ENCODE measurements around the gene BTG1. TPM values are rescaled to one million over a fixed set of nuclear protein-coding genes. Genes with fewer than 3 reads are reported as not detected.

The BTG1 gene
- polyA plus RNA-seq, 3 donors: 189 to 242 (median 192) TPM

DNA sequence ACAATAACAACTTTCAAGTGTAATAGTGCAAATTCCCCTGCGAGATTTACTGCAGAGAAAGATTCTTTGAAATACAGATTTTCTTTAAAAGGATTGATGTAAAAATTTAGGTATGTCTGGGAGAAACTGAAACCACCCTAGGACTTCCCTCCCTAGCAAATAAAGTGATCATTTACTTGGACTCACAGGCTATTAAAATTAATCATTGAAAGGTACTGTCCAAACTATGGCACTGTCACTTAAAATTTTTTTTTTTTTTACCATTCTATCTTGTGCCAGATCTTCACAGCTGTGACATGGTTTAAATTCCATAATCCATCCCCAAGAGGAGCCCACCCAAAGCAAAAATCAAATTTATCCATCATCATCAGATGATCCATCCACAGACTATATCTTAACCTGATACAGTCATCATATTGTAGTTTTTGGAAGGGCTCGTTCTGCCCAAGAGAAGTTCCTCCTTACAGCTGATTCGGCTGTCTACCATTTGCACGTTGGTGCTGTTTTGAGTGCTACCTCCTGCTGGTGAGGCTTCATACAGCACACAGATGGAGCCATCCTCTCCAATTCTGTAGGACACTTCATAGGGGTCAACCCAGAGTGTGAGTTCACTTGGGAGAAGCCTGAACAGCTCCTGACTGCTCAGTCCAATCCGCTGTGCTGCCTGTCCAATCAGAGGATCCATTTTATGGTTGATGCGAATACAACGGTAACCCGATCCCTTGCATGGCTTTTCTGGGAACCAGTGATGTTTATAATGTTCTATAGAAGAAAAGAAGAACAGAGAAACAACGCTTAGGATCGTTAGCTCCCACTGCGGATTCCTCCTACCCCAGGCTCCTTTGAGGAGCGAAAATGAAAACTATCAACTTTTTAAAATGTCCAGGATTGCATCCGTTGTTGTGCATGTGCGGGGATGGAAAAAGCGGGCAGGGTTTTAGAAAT, 1.7 kb downstream of the BTG1 start:
- Histone ChIP-seq H3K4me1 (ENCODE audit: control insufficient read depth in 1 of 2, insufficient read depth in 2 of 2, low read length in 2 of 2) (peaks cover 23 to 64% of the 10 kb centered on the region in 2 donors), H3K27me3 (ENCODE audit: control insufficient read depth in 2 of 2, insufficient read depth in 2 of 2, low read length in 2 of 2) (no peaks in the 10 kb centered on the region), H3K9me3 (replicated peaks in 1 of 2; ENCODE audit: control insufficient read depth in 1 of 2, insufficient read depth in 1 of 2, low read length in 2 of 2) (no peaks in the 10 kb centered on the region), H3K4me2 (replicated peaks; ENCODE audit: extremely low read depth, low read length, poor library complexity, severe bottlenecking) (peak overlapping the region; percentile 79), H3K27ac (ENCODE audit: low read depth in 1 of 2, low read length in 2 of 2) (peak overlapping the region; percentile 82 to 92), H3K4me3 (replicated peaks in 1 of 3; ENCODE audit: low read depth in 2 of 3, low read length in 3 of 3) (peak overlapping the region; percentile 92 to 99 (median 92)), H4K20me1 (ENCODE audit: insufficient read depth, low read length) (peaks cover 66% of the 10 kb centered on the region), H3K36me3 (replicated peaks in 1 of 2; ENCODE audit: control insufficient read depth in 1 of 2, insufficient read depth in 2 of 2, low read length in 2 of 2) (peaks cover 27 to 55% of the 10 kb centered on the region in 2 donors), H2AFZ (ENCODE audit: insufficient read depth, low read depth, low read length, poor library complexity, severe bottlenecking) (no peak overlapping the region), H3K79me2 (ENCODE audit: insufficient read depth, low read length) (peaks cover 97% of the 10 kb centered on the region), H3K9ac (ENCODE audit: insufficient read depth, low read length, poor library complexity, severe bottlenecking) (peak overlapping the region; percentile 98)
- Mint-ChIP-seq H3K4me3 (peak overlapping the region; percentile 98 to 99), H3K27ac (peak overlapping the region; percentile 94 to 99 (median 96)), H3K9me3 (peaks cover 0 to 3% (median 0%) of the 10 kb centered on the region in 7 donors), H3K36me3 (peaks cover 53 to 58% of the 10 kb centered on the region in 2 donors), H3K4me1 (peaks cover 25% of the 10 kb centered on the region), H3K27me3 (ENCODE audit: low read depth in 3 of 3) (peaks cover 0 to 4% (median 2%) of the 10 kb centered on the region in 3 donors)
- TF ChIP-seq, protein P1, sequence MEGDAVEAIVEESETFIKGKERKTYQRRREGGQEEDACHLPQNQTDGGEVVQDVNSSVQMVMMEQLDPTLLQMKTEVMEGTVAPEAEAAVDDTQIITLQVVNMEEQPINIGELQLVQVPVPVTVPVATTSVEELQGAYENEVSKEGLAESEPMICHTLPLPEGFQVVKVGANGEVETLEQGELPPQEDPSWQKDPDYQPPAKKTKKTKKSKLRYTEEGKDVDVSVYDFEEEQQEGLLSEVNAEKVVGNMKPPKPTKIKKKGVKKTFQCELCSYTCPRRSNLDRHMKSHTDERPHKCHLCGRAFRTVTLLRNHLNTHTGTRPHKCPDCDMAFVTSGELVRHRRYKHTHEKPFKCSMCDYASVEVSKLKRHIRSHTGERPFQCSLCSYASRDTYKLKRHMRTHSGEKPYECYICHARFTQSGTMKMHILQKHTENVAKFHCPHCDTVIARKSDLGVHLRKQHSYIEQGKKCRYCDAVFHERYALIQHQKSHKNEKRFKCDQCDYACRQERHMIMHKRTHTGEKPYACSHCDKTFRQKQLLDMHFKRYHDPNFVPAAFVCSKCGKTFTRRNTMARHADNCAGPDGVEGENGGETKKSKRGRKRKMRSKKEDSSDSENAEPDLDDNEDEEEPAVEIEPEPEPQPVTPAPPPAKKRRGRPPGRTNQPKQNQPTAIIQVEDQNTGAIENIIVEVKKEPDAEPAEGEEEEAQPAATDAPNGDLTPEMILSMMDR (IDR thresholded peaks at IDR 0.05): peak; percentile 76
- peak; percentile 85 to 89 (median 85) for DNase-seq
- intact Hi-C loops (cut with micrococcal nuclease): loop anchor here in 1 of 2 donors (5.0 to 10.0 kb wide), 2 partner anchors 91 to 358 kb away; no protein-coding TSS in a partner anchor
- 4% methylated on average over 5 of the region's 15 CpGs for WGBS (ENCODE audit: insufficient coverage)

DNA sequence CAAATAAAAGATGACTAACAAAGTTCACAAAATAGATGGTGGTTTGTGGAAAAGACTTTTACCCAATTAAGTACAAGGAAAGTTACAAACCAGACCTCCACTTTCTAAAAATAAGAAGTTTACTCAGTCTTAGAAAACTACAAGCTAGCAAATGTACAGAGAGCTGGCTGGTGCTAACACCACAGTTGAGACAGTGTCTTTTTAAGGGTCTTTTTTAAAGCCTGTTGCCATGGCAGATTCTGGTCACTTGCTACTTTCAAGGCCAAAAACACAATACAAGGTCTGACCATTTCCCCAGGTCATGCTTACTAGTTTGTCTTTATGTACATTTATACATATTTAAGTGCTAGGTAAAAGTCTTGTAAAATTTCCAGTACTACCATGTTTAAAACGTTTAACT, 2.4 kb downstream of the BTG1 start:
- H3K9me3 Mint-ChIP-seq: peaks cover 0 to 3% (median 0%) of the 10 kb centered on the region in 7 donors
- H3K36me3 ChIP-seq (replicated peaks in 1 of 2; ENCODE audit: control insufficient read depth in 1 of 2, insufficient read depth in 2 of 2, low read length in 2 of 2): peaks cover 27 to 60% of the 10 kb centered on the region in 2 donors
- H3K27ac Mint-ChIP-seq: peak overlapping the region in 5 of 7 donors; percentile 94 to 99 (median 97)
- peaks cover 22 to 64% of the 10 kb centered on the region in 2 donors for H3K4me1 ChIP-seq (ENCODE audit: control insufficient read depth in 1 of 2, insufficient read depth in 2 of 2, low read length in 2 of 2)
- H3K36me3 Mint-ChIP-seq: peaks cover 57 to 61% of the 10 kb centered on the region in 2 donors
- H3K9me3 ChIP-seq (replicated peaks in 1 of 2; ENCODE audit: control insufficient read depth in 1 of 2, insufficient read depth in 1 of 2, low read length in 2 of 2): no peaks in the 10 kb centered on the region
- TF ChIP-seq, protein P1 (IDR thresholded peaks at IDR 0.05): no peak
- H3K27me3 Mint-ChIP-seq (ENCODE audit: low read depth in 3 of 3): peaks cover 0 to 4% (median 2%) of the 10 kb centered on the region in 3 donors
- H3K27ac ChIP-seq (ENCODE audit: low read depth in 1 of 2, low read length in 2 of 2): peak overlapping the region in 1 of 2 donors; percentile 92
- H3K27me3 ChIP-seq (ENCODE audit: control insufficient read depth in 2 of 2, insufficient read depth in 2 of 2, low read length in 2 of 2): no peaks in the 10 kb centered on the region
- peak overlapping the region; percentile 92 to 99 (median 92) for H3K4me3 ChIP-seq (replicated peaks in 1 of 3; ENCODE audit: low read depth in 2 of 3, low read length in 3 of 3)
- peaks cover 98% of the 10 kb centered on the region for H3K79me2 ChIP-seq (ENCODE audit: insufficient read depth, low read length)
- peak overlapping the region; percentile 98 to 99 for H3K4me3 Mint-ChIP-seq
- H3K4me2 ChIP-seq (replicated peaks; ENCODE audit: extremely low read depth, low read length, poor library complexity, severe bottlenecking): peak overlapping the region; percentile 79
- H4K20me1 ChIP-seq (ENCODE audit: insufficient read depth, low read length): peaks cover 73% of the 10 kb centered on the region
- peaks cover 25% of the 10 kb centered on the region for H3K4me1 Mint-ChIP-seq
- no peak for DNase-seq
- intact Hi-C loops (cut with micrococcal nuclease): loop anchor here in 1 of 2 donors (5.0 to 10.0 kb wide), 2 partner anchors 92 to 359 kb away; no protein-coding TSS in a partner anchor
- H3K9ac ChIP-seq (ENCODE audit: insufficient read depth, low read length, poor library complexity, severe bottlenecking): peak overlapping the region; percentile 98
- no peak overlapping the region for H2AFZ ChIP-seq (ENCODE audit: insufficient read depth, low read depth, low read length, poor library complexity, severe bottlenecking)
- WGBS (ENCODE audit: insufficient coverage): no CpG with 5 or more reads among the region's 1 CpG

Measured in CD14-positive monocyte (primary cell).